Kidney epithelial cell (primary cell): Measurements from ENCODE around the gene TNNT1. TPM values are rescaled to one million over a fixed set of nuclear protein-coding genes. Genes with fewer than 3 reads are reported as not detected.
A peak's percentile ranks its signal among the peaks of the same experiment; 100 is the strongest.

ENCODE experiments used
- DNase-seq: peaks from one replicate; pipeline ENCODE4 v3.0.0-alpha.2; 2010; ENCODE audit warnings: low read depth
- H3K27me3 ChIP-seq: 2 replicates; pipeline ENCODE4 v1.6.0; 2011; ENCODE audit warnings: low read length; ENCODE audit not compliant: control insufficient read depth, insufficient read depth
- H3K36me3 ChIP-seq: 2 replicates; pipeline ENCODE4 v1.5.1; 2011; ENCODE audit warnings: low read length; ENCODE audit not compliant: control insufficient read depth, insufficient read depth
- H3K4me3 ChIP-seq: 2 replicates; pipeline ENCODE4 v1.5.1; 2011; ENCODE audit warnings: low read depth, mild to moderate bottlenecking, control low read depth, low read length
- CTCF ChIP-seq: IDR thresholded peaks from 2 replicates; pipeline ENCODE4 v1.5.1; 2011; ENCODE audit warnings: mild to moderate bottlenecking, moderate library complexity, low read length, control low read depth, inconsistent platforms; ENCODE audit not compliant: insufficient read depth, poor library complexity, severe bottlenecking
- total RNA-seq: library from RNA; depleted of rRNA; stranded (reverse); fragments of >200 nt; gene quantifications from 2 replicates; pipeline ENCODE4 v1.2.3, GENCODE V29; 2015

The TNNT1 gene
- total RNA-seq, 1 donor from 2014 or later, result 7.1 TPM

DNA sequence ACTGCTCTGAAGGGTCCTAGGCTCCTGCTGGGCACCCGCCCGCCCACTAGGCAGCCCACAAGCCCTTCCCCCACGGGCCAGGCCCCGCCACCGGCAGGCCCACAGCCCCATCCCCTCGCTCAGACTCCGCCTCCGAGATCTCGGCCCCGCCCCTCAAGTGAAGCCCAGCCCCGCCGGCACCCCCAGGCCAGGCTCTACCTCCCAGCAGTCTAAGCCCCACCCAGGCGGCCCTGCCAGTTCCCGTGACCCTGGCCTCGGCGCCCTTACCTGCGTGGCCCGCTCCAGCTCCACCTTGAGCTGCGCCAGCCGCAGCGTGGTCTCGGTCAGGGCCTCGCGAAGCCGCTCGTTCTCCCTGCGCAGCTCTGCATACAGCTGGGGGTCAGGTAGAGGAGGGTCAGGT is 57.1 kb downstream of the TNNT1 start:
- Histone ChIP-seq H3K4me3 (no peak overlapping the region), H3K36me3 (peaks cover 4% of the 10 kb centered on the region), H3K27me3 (no peaks in the 10 kb centered on the region)
- no peak for TF ChIP-seq CTCF
- DNase-seq, result no peak

GRCh38 chr19:55091126-55091910 is 57.7 kb downstream of the TNNT1 start:
- Histone ChIP-seq H3K27me3 (no peaks in the 10 kb centered on the region), H3K36me3 (peaks cover 4% of the 10 kb centered on the region), H3K4me3 (no peak overlapping the region)
- TF ChIP-seq CTCF, result no peak
- no peak for DNase-seq

- H3K27me3 ChIP-seq, result peaks cover 6% of the 10 kb centered on the region
- TF ChIP-seq CTCF, result no peak
- H3K36me3 ChIP-seq, result peaks cover 4% of the 10 kb centered on the region
- DNase-seq, result no peak
- no peak overlapping the region for H3K4me3 ChIP-seq
Observed at GRCh38 chr19:55090564-55090963, 58.4 kb downstream of the TNNT1 start.

- H3K27me3 ChIP-seq, result peaks cover 6% of the 10 kb centered on the region
- TF ChIP-seq CTCF, result no peak
- H3K36me3 ChIP-seq, result peaks cover 4% of the 10 kb centered on the region
- DNase-seq, result no peak
- no peak overlapping the region for H3K4me3 ChIP-seq
Observed at GRCh38 chr19:55089342-55089944, 59.6 kb downstream of the TNNT1 start.

DNA sequence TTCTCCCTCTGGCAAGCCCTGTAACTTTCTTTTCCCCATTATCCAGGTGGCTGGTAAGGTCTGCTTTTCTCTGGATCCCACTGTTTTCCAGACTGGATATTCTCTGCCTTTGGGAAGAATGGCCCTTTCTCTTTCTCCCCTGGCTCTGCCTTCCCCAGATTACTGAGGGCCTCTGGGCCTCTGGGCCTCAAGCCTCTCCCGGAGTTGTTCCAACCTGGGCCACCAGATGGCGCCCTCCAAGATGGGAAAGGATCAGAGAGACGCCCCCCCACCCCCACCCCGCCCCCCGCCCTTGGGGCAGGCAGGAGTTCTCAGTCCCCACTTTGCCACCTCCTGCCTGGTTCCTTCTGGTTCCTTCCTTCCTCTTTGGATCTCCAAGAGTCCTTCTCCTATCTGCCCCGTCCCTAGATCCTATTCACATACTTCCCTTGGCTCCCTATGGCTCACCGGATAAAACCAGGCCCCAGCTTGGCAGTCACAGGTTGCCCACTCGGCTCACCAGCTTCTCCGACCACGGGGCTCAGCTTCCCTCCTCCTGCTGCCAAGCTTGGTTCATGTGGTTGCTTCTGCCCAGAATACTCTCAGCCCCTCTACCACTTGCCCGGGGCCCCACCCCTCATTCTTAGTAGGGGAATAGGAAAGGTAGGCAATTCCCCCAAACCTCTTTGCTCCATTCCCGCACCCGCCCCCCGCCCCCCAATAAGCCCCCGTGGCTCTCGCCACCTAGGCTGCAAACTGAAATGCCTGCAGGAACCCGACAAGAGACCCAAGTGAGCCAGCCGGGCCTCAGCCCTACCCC is 60.3 kb downstream of the TNNT1 start:
- H3K27me3 ChIP-seq, result peaks cover 9% of the 10 kb centered on the region
- H3K36me3 ChIP-seq, result peaks cover 4% of the 10 kb centered on the region
- TF ChIP-seq CTCF, result peak; percentile 62
- no peak overlapping the region for H3K4me3 ChIP-seq
- DNase-seq, result no peak
